ENCODE measurements around the gene ADGRL2. TPM values are rescaled to one million over a fixed set of nuclear protein-coding genes. Genes with fewer than 3 reads are reported as not detected.

ADGRL2 gene
- total RNA-seq (2021; ENCODE audit: unreplicated experiment) = 34.2 TPM
- 19.9 TPM for polyA plus RNA-seq (2012; ENCODE audit: insufficient read length)
- Bru-seq, nascent RNA = percentile 54 among the genes with signal in this experiment
- percentile 45 among the genes with signal in this experiment for BruChase-seq, experiment 1, labeled RNA remaining after a 2-hour chase
- percentile 52 among the genes with signal in this experiment for BruChase-seq, experiment 2, labeled RNA remaining after a 6-hour chase
- long read RNA-seq, partial matches to known transcripts = 13 of 38 reads
- long read RNA-seq, other reads (novel, unspliced or antisense) = 25 of 38 reads

- peak within 1 kb of the TSS; percentile 66 to 73 for H3K4me3 ChIP-seq (ENCODE audit: low read depth in 2 of 2, low read length in 2 of 2)
These were observed at the start of gene ADGRL2 for GRCh38 chr1:81800695-81801650. Gene ADGRL2, plus strand, starts transcription at chr1:81800934. Its CDS starts 36,051 bp downstream, at chr1:81836985.

GRCh38 chr1:81752840-81753239, 47.9 kb upstream of the ADGRL2 start:
- Histone ChIP-seq H3K27ac (ENCODE audit: low read length) (no peak overlapping the region), H3K9me3 (ENCODE audit: control insufficient read depth, insufficient read depth, low read depth, low read length) (no peaks in the 10 kb centered on the region), H3K4me1 (ENCODE audit: control insufficient read depth, insufficient read depth, low read length) (no peaks in the 10 kb centered on the region), H3K36me3 (ENCODE audit: control insufficient read depth, insufficient read depth, low read length) (no peaks in the 10 kb centered on the region), H3K27me3 (ENCODE audit: control insufficient read depth, insufficient read depth, low read length) (no peaks in the 10 kb centered on the region), H3K4me3 (ENCODE audit: low read depth in 2 of 2, low read length in 2 of 2) (no peak overlapping the region)
- DNase-seq (ENCODE audit: low read depth, low spot score) (no peak), ATAC-seq (no peak)
- CTCF ChIA-PET = no interaction called here
- TF ChIP-seq REST (IDR thresholded peaks at IDR 0.05; ENCODE audit: insufficient read depth in 1 of 2, low read depth in 2 of 2, low read length in 1 of 2) = no peak
- TF ChIP-seq POLR2AphosphoS5 (IDR thresholded peaks at IDR 0.05; ENCODE audit: low read depth, low read length) = no peak
- TF ChIP-seq CTCF (IDR thresholded peaks at IDR 0.05) = no peak
- no peak for TF ChIP-seq TCF7L2 (IDR thresholded peaks at IDR 0.05; ENCODE audit: low read depth, low read length)
- no peak for TF ChIP-seq SIN3A (IDR thresholded peaks at IDR 0.05; ENCODE audit: borderline replicate concordance, insufficient read depth, low read depth, low read length)
- no TSS peak for BruUV-seq (replicated peaks)
- POLR2A ChIA-PET = no interaction called here
- in situ Hi-C loops (cut with HindIII; ENCODE audit: low pct_unique_long_range_greater_than_20kb, low sequenced_read_pairs) (no loop called here), intact Hi-C loops (cut with micrococcal nuclease; ENCODE audit: unreplicated experiment) (no loop called here)

More at GRCh38 chr1:81800695-81801650, at the start of gene ADGRL2:
- ChIA-PET CTCF (no interaction called here), POLR2A (no interaction called here)
- Histone ChIP-seq H3K4me1 (ENCODE audit: control insufficient read depth, insufficient read depth, low read length) (peaks cover 9% of the 10 kb centered on the region), H3K36me3 (ENCODE audit: control insufficient read depth, insufficient read depth, low read length) (no peaks in the 10 kb centered on the region), H3K27me3 (ENCODE audit: control insufficient read depth, insufficient read depth, low read length) (no peaks in the 10 kb centered on the region), H3K27ac (ENCODE audit: low read length) (peak within 1 kb of the TSS; percentile 85), H3K9me3 (ENCODE audit: control insufficient read depth, insufficient read depth, low read depth, low read length) (no peaks in the 10 kb centered on the region)
- in situ Hi-C loops (cut with HindIII; ENCODE audit: low pct_unique_long_range_greater_than_20kb, low sequenced_read_pairs) (no loop called here), intact Hi-C loops (cut with micrococcal nuclease; ENCODE audit: unreplicated experiment) (loop anchor here (2.0 kb wide), 1 partner anchor 252 kb away; no protein-coding TSS in a partner anchor)
- peak; percentile 87 for ATAC-seq
- no TSS peak for BruUV-seq (replicated peaks)
- TF ChIP-seq TCF7L2 (IDR thresholded peaks at IDR 0.05; ENCODE audit: low read depth, low read length) (no peak), POLR2AphosphoS5 (IDR thresholded peaks at IDR 0.05; ENCODE audit: low read depth, low read length) (peak; percentile 44; the same call in 1 of the 2 replicates)
- DNase-seq (ENCODE audit: low read depth, low spot score) = peak; percentile 10
